Spleen (tissue), 11 donors: Measurements from ENCODE around the gene CCNL2. TPM values are rescaled to one million over a fixed set of nuclear protein-coding genes. Genes with fewer than 3 reads are reported as not detected.

Source experiments
- DNase-seq: peaks from one replicate; pipeline ENCODE4 v3.0.0-alpha.2; 2020
- H3K27ac ChIP-seq, 8 donors: fragments of 200-600 bp; sonication (generic) in 7 of 8; 1 replicate in 4 of 8; 2 replicates in 4 of 8; pipeline versions ENCODE4 v1.5.0 to v1.8.0; 2016 to 2021; ENCODE audit warnings: inconsistent platforms in 4 of 8, mild to moderate bottlenecking in 4 of 8, moderate library complexity in 1 of 8
- H3K27me3 ChIP-seq, 7 donors: fragments of 200-600 bp; sonication (generic) in 6 of 7; replicated peaks in 1 of 7; 1 replicate in 4 of 7; 2 replicates in 3 of 7; pipeline versions ENCODE4 v1.5.0 to v1.8.0; 2016 to 2021; ENCODE audit warnings: inconsistent platforms in 3 of 7, mild to moderate bottlenecking in 1 of 7
- H3K36me3 ChIP-seq, 6 donors: fragments of 200-600 bp; sonication (generic) in 5 of 6; 1 replicate in 4 of 6; 2 replicates in 2 of 6; pipeline versions ENCODE4 v1.5.0 to v1.8.0; 2016 to 2021; ENCODE audit warnings: inconsistent platforms in 2 of 6
- H3K4me1 ChIP-seq, 6 donors: fragments of 200-600 bp; sonication (generic) in 5 of 6; 1 replicate in 3 of 6; 2 replicates in 3 of 6; pipeline versions ENCODE4 v1.5.0 to v1.8.0; 2016 to 2021; ENCODE audit warnings: inconsistent platforms in 3 of 6
- H3K4me3 ChIP-seq, 8 donors: fragments of 200-600 bp; sonication (generic) in 7 of 8; 1 replicate in 4 of 8; 2 replicates in 4 of 8; pipeline versions ENCODE4 v1.5.0 to v1.8.0; 2016 to 2021; ENCODE audit warnings: inconsistent platforms in 4 of 8, mild to moderate bottlenecking in 4 of 8, moderate library complexity in 2 of 8
- H3K9me3 ChIP-seq, 8 donors: fragments of 200-600 bp; sonication (generic) in 7 of 8; 1 replicate in 4 of 8; 2 replicates in 4 of 8; pipeline versions ENCODE4 v1.5.0 to v1.8.0; 2016 to 2021; ENCODE audit warnings: inconsistent platforms in 4 of 8
- CTCF ChIP-seq, 11 experiments: fragments of 200-600 bp in 7 of 11; fragments of 450-650 bp in 4 of 11; sonication (generic) in 4 of 11; IDR thresholded peaks in 8 of 11; conservative IDR thresholded peaks in 3 of 11; 1 replicate in 7 of 11; 2 replicates in 4 of 11; pipeline versions ENCODE4 v1.4.0 to v1.8.0; 2016 to 2021; ENCODE audit warnings: antibody characterized with exemption in 11 of 11, inconsistent platforms in 4 of 11, mild to moderate bottlenecking in 1 of 11
- POLR2A ChIP-seq, 3 donors: fragments of 450-650 bp; IDR thresholded peaks; one replicate each; pipeline ENCODE4 v1.5.1; 2017; ENCODE audit warnings: antibody characterized with exemption in 3 of 3, mild to moderate bottlenecking in 1 of 3
- POLR2AphosphoS5 ChIP-seq, 3 donors: sonication (generic); formaldehyde crosslinking; IDR thresholded peaks; one replicate each; pipeline ENCODE4 v1.5.1; 2017; ENCODE audit warnings: antibody characterized with exemption in 3 of 3
- WGBS, 5 donors: extraction: QIAGEN DNeasy Blood & Tissue Kit in 3 of 5; methylation state at CpG; one replicate each; pipeline versions ENCODE4 v1.1.5 to v1.1.7; 2013 to 2018; 5-methylcytosine and 5-hydroxymethylcytosine counted together
- intact Hi-C: fragments of 100-400 bp; cut with DNase I; formaldehyde crosslinking; loops from one replicate; pipeline ENCODE4 v1.15.0; 2023; ENCODE audit warnings: low total_unique reads
- polyA plus RNA-seq, 3 donors: library from polyadenylated mRNA; stranded (reverse); fragments of 200-250 nt; gene quantifications; one replicate each; pipeline ENCODE4 v1.2.1, GENCODE V29; 2013
- total RNA-seq, 7 donors: library from RNA; depleted of rRNA in 3 of 7; stranded (reverse); fragments of >200 nt in 3 of 7; fragmentation: NEBNext Ultra II Directional in 4 of 7; extraction: Animal tissue kit (Norgen Biotek cat#: 25700) in 4 of 7; gene quantifications; one replicate each; pipeline versions ENCODE4 v1.1.0 to v1.2.1, GENCODE V29; 2016 to 2021
- donor health status: healthy with polysubstance abuse.
- donor health status: DM: no; HTN: no; CAD: no; lungs with moderate emphysema.
- donor health status: DM: no; HTN: no; CAD: no.
- donor health status: Bipolar disorder and iron deficiency.
- donor health status: healthy.
- donor health status: DM: no; HTN: no; CAD: no.
- donor health status: DM: yes; HTN: yes; CAD: no.

CCNL2 gene
- total and polyA plus RNA-seq, 10 donors: 111 to 299 (median 204) TPM

- peak overlapping the region in 1 of 8 donors; percentile 35 for H3K4me3 ChIP-seq
- TF ChIP-seq CTCF (IDR thresholded peaks at IDR 0.05 in 8 of 11, conservative IDR thresholded peaks at IDR 0.05 in 3 of 11): no peak
- peak in 2 of 3 donors; percentile 37 to 57 for TF ChIP-seq POLR2AphosphoS5 (IDR thresholded peaks at IDR 0.05)
- peak overlapping the region in 7 of 8 donors; percentile 14 to 57 (median 40) for H3K27ac ChIP-seq
- intact Hi-C loops: no loop called here
- H3K27me3 ChIP-seq: peaks cover 4 to 55% (median 36%) of the 10 kb centered on the region in 7 donors
- peaks cover 12 to 74% (median 63%) of the 10 kb centered on the region in 6 donors for H3K4me1 ChIP-seq
- no peak for DNase-seq
- H3K9me3 ChIP-seq: no peaks in the 10 kb centered on the region
- peaks cover 0 to 26% (median 0%) of the 10 kb centered on the region in 6 donors for H3K36me3 ChIP-seq
- WGBS, 5 donors: 71 to 80% (median 74%) methylated on average over 28 to 29 of the region's 29 CpGs
Measured at GRCh38 chr1:1351511-1352427, 47.4 kb downstream of the CCNL2 start.

GRCh38 chr1:1349256-1350012 lies 49.7 kb downstream of the CCNL2 start, which contains the start of gene DVL1:
TSS of gene DVL1 (minus strand) at chr1:1349418. CDS start at chr1:1349065, 353 bp downstream.
- peak within 1 kb of the TSS; percentile 72 to 93 (median 88) for H3K27ac ChIP-seq
- WGBS, 5 donors: 0 to 1% (median 0%) methylated on average over 10 to 122 of the region's 122 CpGs
- DNase-seq: peak; percentile 95
- no peaks in the 10 kb centered on the region for H3K9me3 ChIP-seq
- peaks cover 4 to 32% (median 21%) of the 10 kb centered on the region in 7 donors for H3K27me3 ChIP-seq
- H3K4me3 ChIP-seq: peak within 1 kb of the TSS; percentile 59 to 91 (median 68)
- TF ChIP-seq POLR2A (IDR thresholded peaks at IDR 0.05) (no peak), CTCF (IDR thresholded peaks at IDR 0.05 in 8 of 11, conservative IDR thresholded peaks at IDR 0.05 in 3 of 11) (peak in 9 of 11 experiments; percentile 25 to 64 (median 51)), POLR2AphosphoS5 (IDR thresholded peaks at IDR 0.05) (peak in 2 of 3 donors; percentile 64 to 71)
- H3K4me1 ChIP-seq: peaks cover 19 to 74% (median 62%) of the 10 kb centered on the region in 6 donors
- H3K36me3 ChIP-seq: peaks cover 0 to 18% (median 0%) of the 10 kb centered on the region in 6 donors
- intact Hi-C loops: no loop called here

DNA sequence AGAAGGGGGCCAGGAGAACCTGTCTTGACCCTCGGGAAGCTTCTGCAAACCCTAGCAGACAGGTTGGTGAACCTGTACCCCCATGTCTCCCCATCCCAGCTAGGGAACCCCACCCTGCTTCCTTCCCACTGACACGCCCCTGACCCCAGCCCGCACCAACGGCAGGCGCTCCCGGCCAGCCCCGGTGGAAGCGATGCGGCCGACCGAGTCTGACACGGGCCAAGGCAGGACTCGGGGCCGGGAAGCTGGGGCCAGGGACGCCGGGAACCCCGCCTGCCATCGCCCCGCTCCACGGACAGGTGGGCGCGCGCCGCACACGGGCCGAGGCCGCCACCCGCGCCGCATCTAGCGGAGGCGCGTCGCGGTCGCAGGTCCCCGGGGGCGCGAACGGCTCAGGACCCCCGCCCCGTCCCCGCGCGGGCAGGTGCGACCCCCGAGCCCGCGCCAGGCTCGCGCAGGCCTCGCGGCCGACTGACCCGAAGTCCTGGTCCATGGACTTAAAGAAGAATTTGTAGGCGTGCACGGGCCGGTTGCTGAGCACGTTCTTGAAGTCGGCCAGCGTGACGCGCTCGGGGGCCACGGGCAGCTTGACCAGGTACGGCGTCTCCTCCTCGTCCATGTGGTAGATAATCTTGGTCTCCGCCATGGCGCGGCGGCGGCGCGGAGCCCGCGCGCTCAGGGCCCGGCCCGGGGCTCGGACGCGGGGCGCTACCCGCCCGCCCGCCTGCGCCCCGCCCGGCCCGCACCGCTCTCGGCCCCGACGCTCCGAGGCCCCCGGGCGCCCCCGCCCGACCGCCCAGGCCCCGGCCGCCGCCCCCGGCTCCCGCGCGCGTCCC lies 50.5 kb downstream of the CCNL2 start:
- 0 to 1% (median 1%) methylated on average over 21 to 109 of the region's 109 CpGs for WGBS, 5 donors
- H3K36me3 ChIP-seq: peaks cover 0 to 10% (median 0%) of the 10 kb centered on the region in 6 donors
- DNase-seq: peak; percentile 90
- peak overlapping the region; percentile 58 to 91 (median 68) for H3K4me3 ChIP-seq
- H3K9me3 ChIP-seq: no peaks in the 10 kb centered on the region
- peaks cover 19 to 69% (median 54%) of the 10 kb centered on the region in 6 donors for H3K4me1 ChIP-seq
- TF ChIP-seq CTCF (IDR thresholded peaks at IDR 0.05 in 8 of 11, conservative IDR thresholded peaks at IDR 0.05 in 3 of 11) (no peak), POLR2AphosphoS5 (IDR thresholded peaks at IDR 0.05) (peak in 2 of 3 donors; percentile 47 to 67)
- intact Hi-C loops: no loop called here
- H3K27ac ChIP-seq: peak overlapping the region; percentile 2 to 93 (median 74)
- H3K27me3 ChIP-seq: peaks cover 4 to 24% (median 13%) of the 10 kb centered on the region in 7 donors
